Measurements from ENCODE around the gene TMEM63B.
A peak's percentile ranks its signal among the peaks of the same experiment; 100 is the strongest.

The TMEM63B gene

GRCh38 chr6:44171899-44172546 lies 44.7 kb downstream of the TMEM63B start:
- TF ChIP-seq, protein P1, sequence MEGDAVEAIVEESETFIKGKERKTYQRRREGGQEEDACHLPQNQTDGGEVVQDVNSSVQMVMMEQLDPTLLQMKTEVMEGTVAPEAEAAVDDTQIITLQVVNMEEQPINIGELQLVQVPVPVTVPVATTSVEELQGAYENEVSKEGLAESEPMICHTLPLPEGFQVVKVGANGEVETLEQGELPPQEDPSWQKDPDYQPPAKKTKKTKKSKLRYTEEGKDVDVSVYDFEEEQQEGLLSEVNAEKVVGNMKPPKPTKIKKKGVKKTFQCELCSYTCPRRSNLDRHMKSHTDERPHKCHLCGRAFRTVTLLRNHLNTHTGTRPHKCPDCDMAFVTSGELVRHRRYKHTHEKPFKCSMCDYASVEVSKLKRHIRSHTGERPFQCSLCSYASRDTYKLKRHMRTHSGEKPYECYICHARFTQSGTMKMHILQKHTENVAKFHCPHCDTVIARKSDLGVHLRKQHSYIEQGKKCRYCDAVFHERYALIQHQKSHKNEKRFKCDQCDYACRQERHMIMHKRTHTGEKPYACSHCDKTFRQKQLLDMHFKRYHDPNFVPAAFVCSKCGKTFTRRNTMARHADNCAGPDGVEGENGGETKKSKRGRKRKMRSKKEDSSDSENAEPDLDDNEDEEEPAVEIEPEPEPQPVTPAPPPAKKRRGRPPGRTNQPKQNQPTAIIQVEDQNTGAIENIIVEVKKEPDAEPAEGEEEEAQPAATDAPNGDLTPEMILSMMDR (IDR thresholded peaks at IDR 0.05; ENCODE audit: insufficient read depth, low read depth, low read length, missing control alignments) = no peak
- no peak overlapping the region for H3K4me3 ChIP-seq (ENCODE audit: low read length)
- DNase-seq (ENCODE audit: low read depth) = no peak

DNA sequence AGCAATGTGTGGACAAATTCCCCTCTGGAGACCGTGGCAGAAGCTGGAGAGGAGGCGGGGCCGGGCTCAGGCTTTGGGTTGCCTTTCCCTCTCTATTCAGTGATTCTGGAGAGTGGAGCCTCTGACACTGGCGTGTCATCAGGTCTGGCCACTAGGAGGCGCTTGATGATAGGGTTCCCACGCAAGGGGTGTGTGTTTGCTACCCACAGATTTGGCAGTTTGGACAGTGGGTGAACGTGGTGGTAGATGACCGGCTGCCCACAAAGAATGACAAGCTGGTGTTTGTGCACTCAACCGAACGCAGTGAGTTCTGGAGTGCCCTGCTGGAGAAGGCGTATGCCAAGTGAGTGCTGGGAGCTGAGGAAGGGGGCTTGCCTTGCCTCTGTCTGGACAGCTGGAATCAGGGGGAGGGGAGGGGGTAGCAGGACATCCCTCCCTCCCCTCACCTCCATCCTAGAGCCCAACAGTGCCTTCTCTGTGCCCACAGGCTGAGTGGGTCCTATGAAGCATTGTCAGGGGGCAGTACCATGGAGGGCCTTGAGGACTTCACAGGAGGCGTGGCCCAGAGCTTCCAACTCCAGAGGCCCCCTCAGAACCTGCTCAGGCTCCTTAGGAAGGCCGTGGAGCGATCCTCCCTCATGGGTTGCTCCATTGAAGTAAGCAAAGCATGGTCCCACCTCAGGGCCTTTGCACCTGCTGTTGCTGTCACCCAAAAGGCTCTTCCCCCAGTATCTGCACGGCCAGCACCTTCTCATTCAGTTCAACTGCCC lies 45.6 kb downstream of the TMEM63B start:
- TF ChIP-seq, protein P1 (IDR thresholded peaks at IDR 0.05; ENCODE audit: insufficient read depth, low read depth, low read length, missing control alignments) = peak; percentile 93
- no peak overlapping the region for H3K4me3 ChIP-seq (ENCODE audit: low read length)
- DNase-seq (ENCODE audit: low read depth) = peak; percentile 77

- no peak overlapping the region for H3K4me3 ChIP-seq (ENCODE audit: low read length)
- DNase-seq (ENCODE audit: low read depth) = no peak
- TF ChIP-seq, protein P1 (IDR thresholded peaks at IDR 0.05; ENCODE audit: insufficient read depth, low read depth, low read length, missing control alignments) = no peak
These were observed 48.9 kb downstream of the TMEM63B start for GRCh38 chr6:44176130-44176761.

GRCh38 chr6:44176762-44177509 lies 49.6 kb downstream of the TMEM63B start:
- TF ChIP-seq, protein P1 (IDR thresholded peaks at IDR 0.05; ENCODE audit: insufficient read depth, low read depth, low read length, missing control alignments) = no peak
- DNase-seq (ENCODE audit: low read depth) = no peak
- no peak overlapping the region for H3K4me3 ChIP-seq (ENCODE audit: low read length)

DNA sequence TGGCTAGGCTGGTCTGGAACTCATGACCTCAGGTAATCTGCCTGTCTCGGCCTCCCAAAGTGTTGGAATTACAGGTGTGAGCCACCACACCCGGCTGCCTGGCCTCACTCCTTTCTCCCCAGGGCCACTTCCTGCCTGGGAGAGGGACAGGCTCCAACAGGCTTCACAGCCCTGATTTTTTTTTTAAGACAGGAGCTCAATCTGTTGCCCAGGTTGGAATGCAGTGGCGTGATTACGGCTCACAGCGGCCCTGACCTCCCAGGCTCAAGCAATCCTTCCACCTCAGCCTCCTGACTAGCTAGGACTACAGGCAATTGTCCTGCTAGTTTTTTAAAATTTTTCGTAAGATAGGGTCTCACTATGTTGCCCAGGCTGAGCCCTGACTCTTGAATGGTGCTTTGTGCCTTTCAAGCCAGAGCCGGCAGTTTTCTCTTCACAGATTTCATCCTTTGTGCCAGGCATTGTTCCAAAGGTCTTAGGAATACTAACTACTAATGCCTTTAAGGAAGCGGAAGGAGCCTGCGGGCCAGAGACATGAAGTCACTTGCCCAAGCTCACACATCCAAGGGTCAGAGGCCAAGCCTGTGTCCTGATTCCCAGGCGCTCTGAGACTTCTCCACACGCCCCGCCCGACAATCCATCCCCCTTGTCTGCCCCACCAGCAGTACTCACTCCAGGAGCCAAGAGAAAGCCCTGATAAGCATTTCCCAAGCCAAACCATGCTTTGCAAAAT lies 50.5 kb downstream of the TMEM63B start:
- peak; percentile 64 for DNase-seq (ENCODE audit: low read depth)
- no peak overlapping the region for H3K4me3 ChIP-seq (ENCODE audit: low read length)
- TF ChIP-seq, protein P1 (IDR thresholded peaks at IDR 0.05; ENCODE audit: insufficient read depth, low read depth, low read length, missing control alignments) = no peak

DNA sequence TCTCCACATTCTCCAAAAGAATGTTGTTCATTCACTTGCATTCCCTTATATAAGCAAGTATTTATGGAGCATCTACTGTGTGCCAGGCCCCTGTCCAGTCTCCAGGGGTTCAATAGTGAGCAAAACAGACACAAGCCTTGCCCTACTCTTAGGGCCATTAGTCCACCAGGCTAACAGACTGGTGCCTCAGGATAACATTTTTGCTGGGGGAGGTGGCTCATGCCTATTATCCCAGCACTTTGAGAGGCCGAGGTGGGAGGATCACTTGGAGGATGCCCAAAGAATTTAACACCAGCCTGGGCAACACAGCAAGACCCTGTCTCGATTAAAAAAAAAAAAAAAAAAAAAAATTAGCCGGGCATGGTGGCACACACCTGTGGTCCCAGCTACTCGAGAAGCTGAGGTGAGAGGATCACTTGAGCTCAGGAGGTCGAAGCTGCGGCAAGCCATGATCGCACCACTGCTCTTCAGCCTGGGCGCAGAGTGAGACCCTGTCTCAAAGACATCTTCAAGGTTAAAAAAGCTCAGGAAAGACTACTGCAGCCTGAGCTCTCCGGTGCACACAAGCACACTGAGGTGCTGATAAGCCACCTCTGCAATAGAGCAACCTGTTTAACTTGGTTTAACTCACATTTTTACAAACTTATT lies 51.2 kb downstream of the TMEM63B start:
- no peak for DNase-seq (ENCODE audit: low read depth)
- TF ChIP-seq, protein P1 (IDR thresholded peaks at IDR 0.05; ENCODE audit: insufficient read depth, low read depth, low read length, missing control alignments) = no peak
- H3K4me3 ChIP-seq (ENCODE audit: low read length) = no peak overlapping the region

All from epithelial cell of esophagus (primary cell).